GM19468 (cell line): ENCODE results near the gene CTIF.

Experiments
- ATAC-seq: cut with Tn5 transposase; IDR thresholded peaks from one replicate; pipeline ENCODE4 v1.9.1; 2021; ENCODE audit warnings: mild to moderate bottlenecking, moderate library complexity, moderate number of reproducible peaks; ENCODE audit not compliant: unreplicated experiment; ENCODE audit errors: extremely low read depth

The CTIF gene

GRCh38 chr18:48660346-48661228, 121.8 kb downstream of the CTIF start:
- no peak for ATAC-seq

GRCh38 chr18:48661421-48661820, 122.6 kb downstream of the CTIF start:
- no peak for ATAC-seq

- no peak for ATAC-seq
These were observed 123.3 kb downstream of the CTIF start for GRCh38 chr18:48662011-48662661.

GRCh38 chr18:48663096-48663930, 124.5 kb downstream of the CTIF start:
- no peak for ATAC-seq

GRCh38 chr18:48663931-48664847, 125.4 kb downstream of the CTIF start:
- ATAC-seq, result no peak

GRCh38 chr18:48665654-48666053, 126.8 kb downstream of the CTIF start:
- ATAC-seq, result no peak

GRCh38 chr18:48666613-48667012, 127.8 kb downstream of the CTIF start:
- ATAC-seq, result no peak

- ATAC-seq, result no peak
These were observed 128.7 kb downstream of the CTIF start for GRCh38 chr18:48667276-48668254.

- ATAC-seq, result no peak
These were observed 129.8 kb downstream of the CTIF start for GRCh38 chr18:48668466-48669179.

- no peak for ATAC-seq
These were observed 130.4 kb downstream of the CTIF start for GRCh38 chr18:48669180-48669675.

- ATAC-seq, result no peak
These were observed 131.3 kb downstream of the CTIF start for GRCh38 chr18:48669991-48670750.

GRCh38 chr18:48670751-48671560, 132.1 kb downstream of the CTIF start:
- ATAC-seq, result no peak

- no peak for ATAC-seq
These were observed 132.7 kb downstream of the CTIF start for GRCh38 chr18:48671561-48671945.

- ATAC-seq, result no peak
These were observed 134.0 kb downstream of the CTIF start for GRCh38 chr18:48672671-48673340.

- no peak for ATAC-seq
These were observed 134.6 kb downstream of the CTIF start for GRCh38 chr18:48673456-48673852.
